ENCODE results near the gene ARHGEF12. TPM values are rescaled to one million over a fixed set of nuclear protein-coding genes. Genes with fewer than 3 reads are reported as not detected.

The ARHGEF12 gene
- total and polyA plus RNA-seq, 2 donors (not counting 1 experiment from before 2014, with no cell fraction given) = 2.0 to 21.6 TPM

GRCh38 chr11:120420572-120420971 lies 84.4 kb downstream of the ARHGEF12 start:
- H3K79me2 ChIP-seq (ENCODE audit: control insufficient read depth, insufficient read depth, low read length) = no peaks in the 10 kb centered on the region
- Mint-ChIP-seq H3K27me3 (no peaks in the 10 kb centered on the region), H3K4me1 (peaks cover 11% of the 10 kb centered on the region), H3K4me3 (no peak overlapping the region), H3K27ac (no peak overlapping the region), H3K9me3 (ENCODE audit: insufficient read depth) (no peaks in the 10 kb centered on the region)
- CTCF ChIA-PET = no interaction called here
- no peak overlapping the region for H3K4me3 ChIP-seq (ENCODE audit: control extremely low read depth in 1 of 5, extremely low read depth in 1 of 5, insufficient read depth in 1 of 5, low read depth in 2 of 5, low read length in 4 of 5)
- no peaks in the 10 kb centered on the region for H3K27me3 ChIP-seq (replicated peaks in 1 of 4; ENCODE audit: control extremely low read depth in 1 of 4, control insufficient read depth in 3 of 4, insufficient read depth in 4 of 4, low read length in 3 of 4)
- no peak overlapping the region for H3K9ac ChIP-seq (ENCODE audit: low read length)
- no peaks in the 10 kb centered on the region for H3K36me3 ChIP-seq (replicated peaks in 1 of 2; ENCODE audit: control extremely low read depth in 1 of 2, control insufficient read depth in 1 of 2, extremely low read depth in 1 of 2, insufficient read depth in 2 of 2, low read length in 1 of 2)
- no peaks in the 10 kb centered on the region for H3K9me3 ChIP-seq (ENCODE audit: control extremely low read depth in 1 of 3, control insufficient read depth in 2 of 3, insufficient read depth in 1 of 3, low read length in 2 of 3)
- no peak overlapping the region for H3K27ac ChIP-seq (ENCODE audit: low read length in 2 of 2)
- peaks cover 8 to 12% of the 10 kb centered on the region in 2 donors for H3K4me1 ChIP-seq (ENCODE audit: control insufficient read depth in 2 of 2, insufficient read depth in 2 of 2, low read length in 2 of 2)
- DNase-seq (no peak), ATAC-seq (ENCODE audit: low read depth) (no peak)
- H4K20me1 ChIP-seq (ENCODE audit: control insufficient read depth, insufficient read depth, low read length, poor library complexity, severe bottlenecking) = no peaks in the 10 kb centered on the region
- intact Hi-C loops (cut with micrococcal nuclease) = loop anchor here (10.0 kb wide), 1 partner anchor 86 kb away; the partner anchor contains the start of gene ARHGEF12
- no peak overlapping the region for H3K4me2 ChIP-seq (replicated peaks; ENCODE audit: low read depth, low read length, poor library complexity, severe bottlenecking)
- POLR2A ChIA-PET = no interaction called here
- no CpG with 5 or more reads among the region's 4 CpGs for WGBS (ENCODE audit: insufficient coverage)
- no peak for TF ChIP-seq CTCF (IDR thresholded peaks at IDR 0.05)
- no peak for TF ChIP-seq EZH2 (IDR thresholded peaks at IDR 0.05; ENCODE audit: borderline replicate concordance, insufficient read depth, low read depth, low read length, poor library complexity, severe bottlenecking)
- H2AFZ ChIP-seq (ENCODE audit: insufficient read depth, low read depth, low read length, poor library complexity, severe bottlenecking) = no peak overlapping the region

- no peak overlapping the region for H3K4me3 Mint-ChIP-seq
- H3K27me3 ChIP-seq (replicated peaks in 1 of 4; ENCODE audit: control extremely low read depth in 1 of 4, control insufficient read depth in 3 of 4, insufficient read depth in 4 of 4, low read length in 3 of 4) = no peaks in the 10 kb centered on the region
- H3K27ac Mint-ChIP-seq = no peak overlapping the region
- no peak overlapping the region for H3K27ac ChIP-seq (ENCODE audit: low read length in 2 of 2)
- peaks cover 8 to 12% of the 10 kb centered on the region in 2 donors for H3K4me1 ChIP-seq (ENCODE audit: control insufficient read depth in 2 of 2, insufficient read depth in 2 of 2, low read length in 2 of 2)
- H3K36me3 ChIP-seq (replicated peaks in 1 of 2; ENCODE audit: control extremely low read depth in 1 of 2, control insufficient read depth in 1 of 2, extremely low read depth in 1 of 2, insufficient read depth in 2 of 2, low read length in 1 of 2) = no peaks in the 10 kb centered on the region
- no peak overlapping the region for H2AFZ ChIP-seq (ENCODE audit: insufficient read depth, low read depth, low read length, poor library complexity, severe bottlenecking)
- POLR2A ChIA-PET = no interaction called here
- no peaks in the 10 kb centered on the region for H3K9me3 ChIP-seq (ENCODE audit: control extremely low read depth in 1 of 3, control insufficient read depth in 2 of 3, insufficient read depth in 1 of 3, low read length in 2 of 3)
- no peaks in the 10 kb centered on the region for H3K27me3 Mint-ChIP-seq
- no peak overlapping the region for H3K4me2 ChIP-seq (replicated peaks; ENCODE audit: low read depth, low read length, poor library complexity, severe bottlenecking)
- H3K79me2 ChIP-seq (ENCODE audit: control insufficient read depth, insufficient read depth, low read length) = no peaks in the 10 kb centered on the region
- DNase-seq (no peak), ATAC-seq (ENCODE audit: low read depth) (no peak)
- H3K4me1 Mint-ChIP-seq = peaks cover 14% of the 10 kb centered on the region
- H4K20me1 ChIP-seq (ENCODE audit: control insufficient read depth, insufficient read depth, low read length, poor library complexity, severe bottlenecking) = no peaks in the 10 kb centered on the region
- intact Hi-C loops (cut with micrococcal nuclease) = loop anchor here (10.0 kb wide), 1 partner anchor 90 kb away; the partner anchor contains the start of gene ARHGEF12
- CTCF ChIA-PET = interaction anchor here (0.7 kb wide), 1 partner anchor 829 kb away, joined by 3 read pairs; no protein-coding TSS in a partner anchor
- no peak for TF ChIP-seq EZH2 (IDR thresholded peaks at IDR 0.05; ENCODE audit: borderline replicate concordance, insufficient read depth, low read depth, low read length, poor library complexity, severe bottlenecking)
- no peak for TF ChIP-seq CTCF (IDR thresholded peaks at IDR 0.05)
- H3K4me3 ChIP-seq (ENCODE audit: control extremely low read depth in 1 of 5, extremely low read depth in 1 of 5, insufficient read depth in 1 of 5, low read depth in 2 of 5, low read length in 4 of 5) = no peak overlapping the region
- H3K9ac ChIP-seq (ENCODE audit: low read length) = no peak overlapping the region
- WGBS (ENCODE audit: insufficient coverage) = no CpG with 5 or more reads among the region's 3 CpGs
- H3K9me3 Mint-ChIP-seq (ENCODE audit: insufficient read depth) = no peaks in the 10 kb centered on the region
Measured at GRCh38 chr11:120424185-120424969, 88.2 kb downstream of the ARHGEF12 start.
